Activated T-helper 1 cell treated with anti-CD3 and anti-CD28 coated beads, Interleukin-12 subunit alpha, Interleukin-12 subunit beta, Interleukin-2, Interleukin-4 antibody, amounts not matched to agents 30 ng/mL and 10 ng/mL and 1 ng/mL, durations not matched to agents 14 hours and 24 hours and 36 hours (primary cell): Measurements from ENCODE around the gene GARIN5B. TPM values are rescaled to one million over a fixed set of nuclear protein-coding genes. Genes with fewer than 3 reads are reported as not detected.

Source experiments
- DNase-seq: peaks from one replicate; pipeline ENCODE4 v3.0.0; 2021; ENCODE audit warnings: low spot score
- H3K27ac Mint-ChIP-seq: one replicate; pipeline ENCODE4 v1.8.0; 2021; ENCODE audit warnings: mild to moderate bottlenecking, mixed read lengths
- H3K27me3 Mint-ChIP-seq: one replicate; pipeline ENCODE4 v1.8.0; 2022; ENCODE audit warnings: mild to moderate bottlenecking, moderate library complexity, mixed read lengths; ENCODE audit not compliant: insufficient read depth
- H3K36me3 Mint-ChIP-seq: one replicate; pipeline ENCODE4 v1.8.0; 2021; ENCODE audit warnings: low read depth, mixed read lengths
- H3K4me1 Mint-ChIP-seq: one replicate; pipeline ENCODE4 v1.8.0; 2021; ENCODE audit warnings: low read depth, mixed read lengths
- H3K4me3 Mint-ChIP-seq: one replicate; pipeline ENCODE4 v1.8.0; 2021; ENCODE audit warnings: mild to moderate bottlenecking, moderate library complexity, mixed read lengths
- H3K9me3 Mint-ChIP-seq: one replicate; pipeline ENCODE4 v1.8.0; 2021; ENCODE audit warnings: mixed read lengths
- intact Hi-C: fragments of 100-400 bp; cut with micrococcal nuclease; formaldehyde crosslinking; loops from one replicate; pipeline ENCODE4 v1.15.1; 2024
- total RNA-seq: library from RNA; stranded (reverse); gene quantifications from 2 replicates; pipeline ENCODE4 v1.2.3, GENCODE V29; 2022

GARIN5B gene
- total RNA-seq, 1 donor from 2014 or later: 0.05 TPM

- no peak overlapping the region for H3K27ac Mint-ChIP-seq
- H3K4me3 Mint-ChIP-seq: no peak overlapping the region
- H3K4me1 Mint-ChIP-seq: no peaks in the 10 kb centered on the region
- H3K36me3 Mint-ChIP-seq: peaks cover 3% of the 10 kb centered on the region
- no peak for DNase-seq
- H3K27me3 Mint-ChIP-seq: no peaks in the 10 kb centered on the region
- no peaks in the 10 kb centered on the region for H3K9me3 Mint-ChIP-seq
- intact Hi-C loops: no loop called here
Measured at GRCh38 chr19:55311397-55311796, 51.7 kb downstream of the GARIN5B start.

- no peak overlapping the region for H3K4me3 Mint-ChIP-seq
- DNase-seq: no peak
- peaks cover 1% of the 10 kb centered on the region for H3K4me1 Mint-ChIP-seq
- no peaks in the 10 kb centered on the region for H3K27me3 Mint-ChIP-seq
- no peaks in the 10 kb centered on the region for H3K9me3 Mint-ChIP-seq
- H3K36me3 Mint-ChIP-seq: peaks cover 3% of the 10 kb centered on the region
- intact Hi-C loops: no loop called here
- no peak overlapping the region for H3K27ac Mint-ChIP-seq
Measured at GRCh38 chr19:55310498-55310897, 52.6 kb downstream of the GARIN5B start.

GRCh38 chr19:55309448-55309847 is 53.6 kb downstream of the GARIN5B start:
- Mint-ChIP-seq H3K27me3 (no peaks in the 10 kb centered on the region), H3K36me3 (peaks cover 6% of the 10 kb centered on the region), H3K27ac (no peak overlapping the region), H3K4me3 (no peak overlapping the region), H3K9me3 (no peaks in the 10 kb centered on the region), H3K4me1 (peaks cover 5% of the 10 kb centered on the region)
- DNase-seq: no peak
- intact Hi-C loops: loop anchor here (10.0 kb wide), 1 partner anchor 195 kb away; the partner anchor contains the start of gene PPP1R12C

- no peak overlapping the region for H3K4me3 Mint-ChIP-seq
- no peak overlapping the region for H3K27ac Mint-ChIP-seq
- H3K9me3 Mint-ChIP-seq: no peaks in the 10 kb centered on the region
- intact Hi-C loops: loop anchor here (10.0 kb wide), 1 partner anchor 193 kb away; the partner anchor contains the start of gene PPP1R12C
- peaks cover 5% of the 10 kb centered on the region for H3K4me1 Mint-ChIP-seq
- peaks cover 6% of the 10 kb centered on the region for H3K36me3 Mint-ChIP-seq
- H3K27me3 Mint-ChIP-seq: no peaks in the 10 kb centered on the region
- DNase-seq: no peak
Measured at GRCh38 chr19:55308281-55308680, 54.8 kb downstream of the GARIN5B start.

GRCh38 chr19:55306712-55307111 is 56.3 kb downstream of the GARIN5B start:
- peaks cover 10% of the 10 kb centered on the region for H3K4me1 Mint-ChIP-seq
- H3K27me3 Mint-ChIP-seq: no peaks in the 10 kb centered on the region
- peaks cover 6% of the 10 kb centered on the region for H3K36me3 Mint-ChIP-seq
- no peak overlapping the region for H3K27ac Mint-ChIP-seq
- intact Hi-C loops: loop anchor here (10.0 kb wide), 1 partner anchor 192 kb away; the partner anchor contains the start of gene PPP1R12C
- no peak for DNase-seq
- H3K4me3 Mint-ChIP-seq: no peak overlapping the region
- no peaks in the 10 kb centered on the region for H3K9me3 Mint-ChIP-seq

GRCh38 chr19:55305983-55306562 is 57.0 kb downstream of the GARIN5B start:
- Mint-ChIP-seq H3K4me1 (peaks cover 16% of the 10 kb centered on the region), H3K27ac (no peak overlapping the region), H3K36me3 (peaks cover 6% of the 10 kb centered on the region), H3K4me3 (no peak overlapping the region), H3K9me3 (no peaks in the 10 kb centered on the region), H3K27me3 (no peaks in the 10 kb centered on the region)
- no peak for DNase-seq
- intact Hi-C loops: loop anchor here (1.0 to 10.0 kb wide), 2 partner anchors 33 to 191 kb away; partner anchors contain the start of genes KMT5C and PPP1R12C

- H3K27me3 Mint-ChIP-seq: no peaks in the 10 kb centered on the region
- no peaks in the 10 kb centered on the region for H3K9me3 Mint-ChIP-seq
- no peak overlapping the region for H3K27ac Mint-ChIP-seq
- peaks cover 6% of the 10 kb centered on the region for H3K36me3 Mint-ChIP-seq
- no peak overlapping the region for H3K4me3 Mint-ChIP-seq
- intact Hi-C loops: loop anchor here (1.0 to 10.0 kb wide), 2 partner anchors 34 to 191 kb away; partner anchors contain the start of genes KMT5C and PPP1R12C
- H3K4me1 Mint-ChIP-seq: peaks cover 17% of the 10 kb centered on the region
- DNase-seq: peak; percentile 37
Measured at GRCh38 chr19:55305491-55305890, 57.6 kb downstream of the GARIN5B start.

- Mint-ChIP-seq H3K9me3 (no peaks in the 10 kb centered on the region), H3K4me3 (no peak overlapping the region), H3K36me3 (peaks cover 4% of the 10 kb centered on the region), H3K27me3 (no peaks in the 10 kb centered on the region), H3K27ac (no peak overlapping the region), H3K4me1 (peaks cover 17% of the 10 kb centered on the region)
- DNase-seq: no peak
- intact Hi-C loops: loop anchor here (1.0 to 10.0 kb wide), 2 partner anchors 34 to 190 kb away; partner anchors contain the start of genes KMT5C and PPP1R12C
Measured at GRCh38 chr19:55304980-55305379, 58.1 kb downstream of the GARIN5B start.

Other genes with a start within 250 kb of the GARIN5B start
- 114 and 115 TPM in 2 replicates for gene PPP1R12C, start 245.6 kb downstream of the GARIN5B start, total RNA-seq
- not detected in 2 replicates for gene TNNT1, start 214.1 kb downstream of the GARIN5B start, total RNA-seq
- not detected in 2 replicates for gene TNNI3, start 205.5 kb downstream of the GARIN5B start, total RNA-seq
- gene DNAAF3, start 196.6 kb downstream of the GARIN5B start, total RNA-seq: 0.36 TPM in 1 of 2 replicates, not detected in the other
- not detected in 2 replicates for gene SYT5, start 183.0 kb downstream of the GARIN5B start, total RNA-seq
- 0.16 TPM in 1 of 2 replicates, not detected in the other for gene PTPRH, start 153.8 kb downstream of the GARIN5B start, total RNA-seq
- 7.7 and 8.3 TPM in 2 replicates for gene TMEM86B, start 134.5 kb downstream of the GARIN5B start, total RNA-seq
- 200 and 202 TPM in 2 replicates for gene PPP6R1, start 104.2 kb downstream of the GARIN5B start, total RNA-seq
- 66.4 and 69.6 TPM in 2 replicates for gene HSPBP1, start 83.2 kb downstream of the GARIN5B start, total RNA-seq
- 7.8 and 8.4 TPM in 2 replicates for gene BRSK1, start 79.3 kb downstream of the GARIN5B start, total RNA-seq
- 0.71 TPM in 1 of 2 replicates, not detected in the other for gene TMEM150B, start 37.9 kb downstream of the GARIN5B start, total RNA-seq
- 29.1 and 29.9 TPM in 2 replicates for gene KMT5C, start 23.4 kb downstream of the GARIN5B start, total RNA-seq
- gene COX6B2, start 8.5 kb downstream of the GARIN5B start, total RNA-seq: 0.26 TPM in 1 of 2 replicates, not detected in the other
- gene IL11, start 7.2 kb upstream of the GARIN5B start, total RNA-seq: 0.34 TPM in 1 of 2 replicates, not detected in the other
- gene TMEM190, start 13.6 kb upstream of the GARIN5B start, total RNA-seq: not detected in 2 replicates
- gene TMEM238, start 21.0 kb upstream of the GARIN5B start, total RNA-seq: 9.7 and 10.6 TPM in 2 replicates
- gene RPL28, start 22.7 kb upstream of the GARIN5B start, total RNA-seq: 1,835 and 1,847 TPM in 2 replicates
- 224 and 225 TPM in 2 replicates for gene UBE2S, start 44.5 kb upstream of the GARIN5B start, total RNA-seq
- not detected in 2 replicates for gene SHISA7, start 80.0 kb upstream of the GARIN5B start, total RNA-seq
- 31.3 and 34.3 TPM in 2 replicates for gene ISOC2, start 98.4 kb upstream of the GARIN5B start, total RNA-seq
- gene C19orf85, start 101.5 kb upstream of the GARIN5B start, total RNA-seq: not detected in 2 replicates
- gene ZNF628, start 113.4 kb upstream of the GARIN5B start, total RNA-seq: 7.6 and 10.4 TPM in 2 replicates
- 23.1 and 26.1 TPM in 2 replicates for gene NAT14, start 121.9 kb upstream of the GARIN5B start, total RNA-seq
- gene SSC5D, start 125.2 kb upstream of the GARIN5B start, total RNA-seq: 0.24 and 0.65 TPM in 2 replicates
- not detected in 2 replicates for gene SBK2, start 173.9 kb upstream of the GARIN5B start, total RNA-seq
- gene SBK3, start 182.3 kb upstream of the GARIN5B start, total RNA-seq: not detected in 2 replicates
- gene ZNF579, start 217.6 kb upstream of the GARIN5B start, total RNA-seq: 10.2 and 11.7 TPM in 2 replicates
- 24.2 and 24.7 TPM in 2 replicates for gene FIZ1, start 236.3 kb upstream of the GARIN5B start, total RNA-seq
- gene ZNF524, start 237.0 kb upstream of the GARIN5B start, total RNA-seq: 20.0 and 22.9 TPM in 2 replicates
- gene ZNF865, start 242.4 kb upstream of the GARIN5B start, total RNA-seq: 12.6 and 13.2 TPM in 2 replicates